HepG2 (cell line): Measurements from ENCODE around the gene NECAB2. TPM values are rescaled to one million over a fixed set of nuclear protein-coding genes. Genes with fewer than 3 reads are reported as not detected.

ENCODE experiments used
- CENPT ChIP-seq: sonication (generic); formaldehyde crosslinking; IDR thresholded peaks from 2 replicates; pipeline ENCODE4 v1.8.0; 2022; ENCODE audit warnings: low read depth, mild to moderate bottlenecking, moderate library complexity, missing genetic modification reagents
- HMG20A ChIP-seq: IDR thresholded peaks from 2 replicates; pipeline ENCODE4 v1.6.1; 2016; ENCODE audit warnings: borderline replicate concordance
- NR2F1 ChIP-seq, 2 experiments: fragments of 450-650 bp in 1 of 2; formaldehyde crosslinking in 1 of 2; IDR thresholded peaks; 2 replicates each; pipeline versions ENCODE4 v1.5.0 to v1.6.1; 2016 to 2020; ENCODE audit warnings: mild to moderate bottlenecking in 1 of 2, missing compliant biosample characterization in 1 of 2, missing genetic modification reagents in 1 of 2, moderate library complexity in 1 of 2
- RCOR2 ChIP-seq: IDR thresholded peaks from 2 replicates; pipeline ENCODE4 v1.6.1; 2016; ENCODE audit warnings: missing biosample characterization, missing genetic modification reagents
- REL ChIP-seq: sonication (generic); formaldehyde crosslinking; conservative IDR thresholded peaks from 2 replicates; pipeline ENCODE4 v1.8.0; 2022; ENCODE audit warnings: mild to moderate bottlenecking, missing genetic modification reagents, moderate library complexity
- ZC3H13 ChIP-seq: sonication (generic); formaldehyde crosslinking; IDR thresholded peaks from 2 replicates; pipeline ENCODE4 v1.8.1; 2023; ENCODE audit warnings: mild to moderate bottlenecking, missing genetic modification reagents, moderate library complexity
- ZNF136 ChIP-seq: sonication (generic); formaldehyde crosslinking; IDR thresholded peaks from 2 replicates; pipeline ENCODE4 v1.8.1; 2022; ENCODE audit warnings: low read depth, mild to moderate bottlenecking, moderate library complexity, missing genetic modification reagents
- ZNF138 ChIP-seq: sonication (generic); formaldehyde crosslinking; IDR thresholded peaks from 2 replicates; pipeline ENCODE4 v1.5.0; 2020; ENCODE audit warnings: mild to moderate bottlenecking, low read depth, missing genetic modification reagents
- ZNF556 ChIP-seq: sonication (generic); formaldehyde crosslinking; IDR thresholded peaks from 2 replicates; pipeline ENCODE4 v1.4.0; 2020; ENCODE audit warnings: mild to moderate bottlenecking, missing genetic modification reagents, borderline replicate concordance
- ZNF562 ChIP-seq: sonication (generic); formaldehyde crosslinking; IDR thresholded peaks from 2 replicates; pipeline ENCODE4 v1.8.0; 2022; ENCODE audit warnings: missing genetic modification reagents, borderline replicate concordance
- ZNF7 ChIP-seq: IDR thresholded peaks from 2 replicates; pipeline ENCODE4 v1.6.1; 2016; ENCODE audit warnings: missing biosample characterization, missing genetic modification reagents
- ZNF703 ChIP-seq: sonication (generic); formaldehyde crosslinking; IDR thresholded peaks from 2 replicates; pipeline ENCODE4 v1.5.1; 2020; ENCODE audit warnings: missing genetic modification reagents, mild to moderate bottlenecking, moderate library complexity, borderline replicate concordance
- ZNF788 ChIP-seq: sonication (generic); formaldehyde crosslinking; IDR thresholded peaks from 2 replicates; pipeline ENCODE4 v1.5.0; 2020; ENCODE audit warnings: mild to moderate bottlenecking, missing genetic modification reagents, borderline replicate concordance
- polyA plus RNA-seq, 8 experiments: library from polyadenylated mRNA; depleted of rRNA in 3 of 8; stranded (reverse) in 7 of 8; unstranded in 1 of 8; fragments of >200 nt; fragmentation: Illumina TruSeq in 4 of 8; extraction: Trizol in 4 of 8; gene quantifications; 2 replicates each; pipeline versions ENCODE4 v1.2.1 to v1.2.3, GENCODE V29; 2011 to 2016; ENCODE audit warnings: low read depth in 4 of 8, missing spikeins in 1 of 8, mixed read lengths in 1 of 8; ENCODE audit not compliant: insufficient read depth in 1 of 8
- total RNA-seq, 5 experiments: library from RNA; depleted of rRNA; stranded (reverse); fragments of >200 nt; fragmentation: Illumina TruSeq; extraction: Trizol; gene quantifications; 2 replicates each; pipeline ENCODE4 v1.2.3, GENCODE V29; 2016; ENCODE audit warnings: low read depth in 1 of 5
- TF ChIP-seq, protein P1 (sequence below): sonication (generic); formaldehyde crosslinking; IDR thresholded peaks from 2 replicates; pipeline ENCODE4 v1.5.0; 2020; ENCODE audit warnings: mild to moderate bottlenecking, missing genetic modification reagents, borderline replicate concordance
- TF ChIP-seq, protein P2 (sequence below): sonication (generic); formaldehyde crosslinking; IDR thresholded peaks from 2 replicates; pipeline ENCODE4 v1.4.0; 2020; ENCODE audit warnings: missing genetic modification reagents
- TF ChIP-seq, protein P3 (sequence below): sonication (generic); formaldehyde crosslinking; IDR thresholded peaks from 2 replicates; pipeline ENCODE4 v1.5.0; 2020; ENCODE audit warnings: missing genetic modification reagents
- TF ChIP-seq, protein P4 (sequence below): sonication (generic); formaldehyde crosslinking; IDR thresholded peaks from 2 replicates; pipeline ENCODE4 v1.4.0; 2020; ENCODE audit warnings: mild to moderate bottlenecking, missing genetic modification reagents, borderline replicate concordance
- TF ChIP-seq, protein P5 (sequence below): fragments of 450-650 bp; IDR thresholded peaks from 2 replicates; pipeline ENCODE4 v1.6.1; 2016

Gene NECAB2
- total and polyA plus RNA-seq, 2 of the 13 experiments (the other 11 are each of a cell fraction or from before 2014, with no cell fraction given) = 0.21 to 0.49 TPM

DNA sequence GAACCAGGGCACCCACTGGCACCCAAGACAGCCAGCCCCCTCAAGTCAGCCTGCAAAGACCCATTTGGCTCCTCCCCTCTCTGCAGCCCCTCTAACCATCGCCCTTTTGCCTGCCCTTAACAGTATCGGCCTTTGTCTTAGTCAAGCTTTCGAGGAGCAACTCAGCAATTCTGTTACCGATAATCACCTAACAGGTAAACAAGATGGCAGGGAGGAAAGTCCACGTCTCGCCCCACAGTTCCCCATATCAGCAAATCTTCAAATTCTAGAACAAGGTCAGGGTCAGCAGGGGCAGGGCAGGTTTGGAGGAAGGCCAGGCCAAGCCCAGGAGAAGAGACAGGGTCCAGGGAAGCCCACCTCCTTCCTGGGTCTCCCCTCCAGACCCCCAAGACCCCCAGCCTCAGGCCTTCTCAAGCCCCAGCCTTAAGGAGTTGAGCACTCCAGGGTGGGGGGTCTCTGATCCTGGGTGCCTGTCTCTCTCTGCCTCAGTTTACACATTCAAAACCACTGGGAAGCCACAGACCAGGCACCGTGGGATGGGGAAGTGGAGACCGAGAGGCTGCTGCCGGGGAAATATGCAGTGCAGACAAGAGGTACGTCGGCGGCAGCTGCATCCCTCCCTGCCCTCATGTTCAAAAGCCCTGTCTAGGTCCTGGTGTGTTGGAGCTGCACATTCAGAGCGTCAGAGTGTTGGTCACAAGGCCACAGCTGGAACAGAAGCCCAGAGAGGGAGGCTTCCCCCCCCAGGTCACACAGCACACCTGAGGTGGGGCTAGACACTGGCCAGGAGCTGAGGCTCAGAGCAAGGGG, 18.9 kb upstream of the NECAB2 start (continued):
- TF ChIP-seq, protein P1, sequence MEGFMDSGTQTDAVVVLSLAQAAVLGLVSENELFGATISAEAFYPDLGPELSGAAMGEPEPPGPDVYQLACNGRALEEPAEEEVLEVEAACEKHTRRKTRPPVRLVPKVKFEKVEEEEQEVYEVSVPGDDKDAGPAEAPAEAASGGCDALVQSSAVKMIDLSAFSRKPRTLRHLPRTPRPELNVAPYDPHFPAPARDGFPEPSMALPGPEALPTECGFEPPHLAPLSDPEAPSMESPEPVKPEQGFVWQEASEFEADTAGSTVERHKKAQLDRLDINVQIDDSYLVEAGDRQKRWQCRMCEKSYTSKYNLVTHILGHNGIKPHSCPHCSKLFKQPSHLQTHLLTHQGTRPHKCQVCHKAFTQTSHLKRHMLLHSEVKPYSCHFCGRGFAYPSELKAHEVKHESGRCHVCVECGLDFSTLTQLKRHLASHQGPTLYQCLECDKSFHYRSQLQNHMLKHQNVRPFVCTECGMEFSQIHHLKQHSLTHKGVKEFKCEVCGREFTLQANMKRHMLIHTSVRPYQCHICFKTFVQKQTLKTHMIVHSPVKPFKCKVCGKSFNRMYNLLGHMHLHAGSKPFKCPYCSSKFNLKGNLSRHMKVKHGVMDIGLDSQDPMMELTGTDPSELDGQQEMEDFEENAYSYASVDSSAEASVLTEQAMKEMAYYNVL (CRISPR knock-in tag) = peak; percentile 66
- TF ChIP-seq, protein P2, sequence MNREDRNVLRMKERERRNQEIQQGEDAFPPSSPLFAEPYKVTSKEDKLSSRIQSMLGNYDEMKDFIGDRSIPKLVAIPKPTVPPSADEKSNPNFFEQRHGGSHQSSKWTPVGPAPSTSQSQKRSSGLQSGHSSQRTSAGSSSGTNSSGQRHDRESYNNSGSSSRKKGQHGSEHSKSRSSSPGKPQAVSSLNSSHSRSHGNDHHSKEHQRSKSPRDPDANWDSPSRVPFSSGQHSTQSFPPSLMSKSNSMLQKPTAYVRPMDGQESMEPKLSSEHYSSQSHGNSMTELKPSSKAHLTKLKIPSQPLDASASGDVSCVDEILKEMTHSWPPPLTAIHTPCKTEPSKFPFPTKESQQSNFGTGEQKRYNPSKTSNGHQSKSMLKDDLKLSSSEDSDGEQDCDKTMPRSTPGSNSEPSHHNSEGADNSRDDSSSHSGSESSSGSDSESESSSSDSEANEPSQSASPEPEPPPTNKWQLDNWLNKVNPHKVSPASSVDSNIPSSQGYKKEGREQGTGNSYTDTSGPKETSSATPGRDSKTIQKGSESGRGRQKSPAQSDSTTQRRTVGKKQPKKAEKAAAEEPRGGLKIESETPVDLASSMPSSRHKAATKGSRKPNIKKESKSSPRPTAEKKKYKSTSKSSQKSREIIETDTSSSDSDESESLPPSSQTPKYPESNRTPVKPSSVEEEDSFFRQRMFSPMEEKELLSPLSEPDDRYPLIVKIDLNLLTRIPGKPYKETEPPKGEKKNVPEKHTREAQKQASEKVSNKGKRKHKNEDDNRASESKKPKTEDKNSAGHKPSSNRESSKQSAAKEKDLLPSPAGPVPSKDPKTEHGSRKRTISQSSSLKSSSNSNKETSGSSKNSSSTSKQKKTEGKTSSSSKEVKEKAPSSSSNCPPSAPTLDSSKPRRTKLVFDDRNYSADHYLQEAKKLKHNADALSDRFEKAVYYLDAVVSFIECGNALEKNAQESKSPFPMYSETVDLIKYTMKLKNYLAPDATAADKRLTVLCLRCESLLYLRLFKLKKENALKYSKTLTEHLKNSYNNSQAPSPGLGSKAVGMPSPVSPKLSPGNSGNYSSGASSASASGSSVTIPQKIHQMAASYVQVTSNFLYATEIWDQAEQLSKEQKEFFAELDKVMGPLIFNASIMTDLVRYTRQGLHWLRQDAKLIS = no peak
- TF ChIP-seq HMG20A (peak; percentile 88), RCOR2 (CRISPR knock-in tag) (peak; percentile 28; the same call in 1 of the 2 replicates), ZC3H13 (CRISPR knock-in tag) (no peak), ZNF788 (peak; percentile 81), NR2F1 (CRISPR knock-in tag; IDR thresholded peaks at IDR 0.05) (peak in 1 of 2 experiments; percentile 86; a peak in 2 of 4 replicates), ZNF556 (CRISPR knock-in tag) (no peak; the same call in 1 of the 2 replicates), ZNF703 (CRISPR knock-in tag) (no peak), REL (CRISPR knock-in tag) (no peak), ZNF138 (CRISPR knock-in tag) (0 out of 2 replicates have a peak, but pooled peaks have one; percentile 35), ZNF562 (CRISPR knock-in tag) (no peak), ZNF136 (CRISPR knock-in tag) (no peak), CENPT (CRISPR knock-in tag) (no peak), ZNF7 (CRISPR knock-in tag) (peak; percentile 100)
- TF ChIP-seq, protein P3, sequence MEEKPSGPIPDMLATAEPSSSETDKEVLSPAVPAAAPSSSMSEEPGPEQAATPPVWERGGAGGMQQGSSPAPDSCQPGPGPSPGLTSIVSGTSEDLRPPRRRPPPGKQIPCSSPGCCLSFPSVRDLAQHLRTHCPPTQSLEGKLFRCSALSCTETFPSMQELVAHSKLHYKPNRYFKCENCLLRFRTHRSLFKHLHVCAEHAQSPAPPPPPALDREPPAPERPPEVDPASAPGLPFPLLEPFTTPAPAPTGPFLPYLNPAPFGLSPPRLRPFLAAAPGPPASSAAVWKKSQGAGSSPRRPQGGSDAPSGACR = no peak
- TF ChIP-seq, protein P4, sequence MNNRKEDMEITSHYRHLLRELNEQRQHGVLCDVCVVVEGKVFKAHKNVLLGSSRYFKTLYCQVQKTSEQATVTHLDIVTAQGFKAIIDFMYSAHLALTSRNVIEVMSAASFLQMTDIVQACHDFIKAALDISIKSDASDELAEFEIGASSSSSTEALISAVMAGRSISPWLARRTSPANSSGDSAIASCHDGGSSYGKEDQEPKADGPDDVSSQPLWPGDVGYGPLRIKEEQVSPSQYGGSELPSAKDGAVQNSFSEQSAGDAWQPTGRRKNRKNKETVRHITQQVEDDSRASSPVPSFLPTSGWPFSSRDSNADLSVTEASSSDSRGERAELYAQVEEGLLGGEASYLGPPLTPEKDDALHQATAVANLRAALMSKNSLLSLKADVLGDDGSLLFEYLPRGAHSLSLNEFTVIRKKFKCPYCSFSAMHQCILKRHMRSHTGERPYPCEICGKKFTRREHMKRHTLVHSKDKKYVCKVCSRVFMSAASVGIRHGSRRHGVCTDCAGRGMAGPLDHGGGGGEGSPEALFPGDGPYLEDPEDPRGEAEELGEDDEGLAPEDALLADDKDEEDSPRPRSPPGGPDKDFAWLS (CRISPR knock-in tag) = no peak
- TF ChIP-seq, protein P5, sequence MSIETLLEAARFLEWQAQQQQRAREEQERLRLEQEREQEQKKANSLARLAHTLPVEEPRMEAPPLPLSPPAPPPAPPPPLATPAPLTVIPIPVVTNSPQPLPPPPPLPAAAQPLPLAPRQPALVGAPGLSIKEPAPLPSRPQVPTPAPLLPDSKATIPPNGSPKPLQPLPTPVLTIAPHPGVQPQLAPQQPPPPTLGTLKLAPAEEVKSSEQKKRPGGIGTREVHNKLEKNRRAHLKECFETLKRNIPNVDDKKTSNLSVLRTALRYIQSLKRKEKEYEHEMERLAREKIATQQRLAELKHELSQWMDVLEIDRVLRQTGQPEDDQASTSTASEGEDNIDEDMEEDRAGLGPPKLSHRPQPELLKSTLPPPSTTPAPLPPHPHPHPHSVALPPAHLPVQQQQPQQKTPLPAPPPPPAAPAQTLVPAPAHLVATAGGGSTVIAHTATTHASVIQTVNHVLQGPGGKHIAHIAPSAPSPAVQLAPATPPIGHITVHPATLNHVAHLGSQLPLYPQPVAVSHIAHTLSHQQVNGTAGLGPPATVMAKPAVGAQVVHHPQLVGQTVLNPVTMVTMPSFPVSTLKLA = no peak
